Measurements from ENCODE around the gene SERPINB4. TPM values are rescaled to one million over a fixed set of nuclear protein-coding genes. Genes with fewer than 3 reads are reported as not detected.

The SERPINB4 gene
- total RNA-seq, 1 donor from 2014 or later, result not detected

DNA sequence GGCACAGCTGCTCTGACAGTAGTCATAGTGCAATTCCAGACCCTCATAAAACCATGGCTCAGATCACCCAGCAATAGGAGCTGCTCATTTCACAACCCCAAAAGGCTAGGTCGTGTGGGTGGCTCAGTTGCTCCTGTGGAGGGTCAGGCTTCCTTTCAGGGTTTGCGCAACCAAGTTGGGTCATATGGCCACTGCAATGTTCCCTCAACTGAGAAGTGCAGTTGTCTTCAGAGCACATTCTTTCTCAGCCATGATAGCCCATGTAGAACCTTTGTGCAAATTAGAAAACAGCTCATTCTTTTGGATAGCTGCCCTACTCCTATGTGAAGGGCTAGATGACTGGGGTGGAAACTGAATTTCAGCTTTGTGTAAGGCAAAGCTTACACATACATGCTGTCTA lies 53.7 kb downstream of the SERPINB4 start:
- TF ChIP-seq, protein P1, sequence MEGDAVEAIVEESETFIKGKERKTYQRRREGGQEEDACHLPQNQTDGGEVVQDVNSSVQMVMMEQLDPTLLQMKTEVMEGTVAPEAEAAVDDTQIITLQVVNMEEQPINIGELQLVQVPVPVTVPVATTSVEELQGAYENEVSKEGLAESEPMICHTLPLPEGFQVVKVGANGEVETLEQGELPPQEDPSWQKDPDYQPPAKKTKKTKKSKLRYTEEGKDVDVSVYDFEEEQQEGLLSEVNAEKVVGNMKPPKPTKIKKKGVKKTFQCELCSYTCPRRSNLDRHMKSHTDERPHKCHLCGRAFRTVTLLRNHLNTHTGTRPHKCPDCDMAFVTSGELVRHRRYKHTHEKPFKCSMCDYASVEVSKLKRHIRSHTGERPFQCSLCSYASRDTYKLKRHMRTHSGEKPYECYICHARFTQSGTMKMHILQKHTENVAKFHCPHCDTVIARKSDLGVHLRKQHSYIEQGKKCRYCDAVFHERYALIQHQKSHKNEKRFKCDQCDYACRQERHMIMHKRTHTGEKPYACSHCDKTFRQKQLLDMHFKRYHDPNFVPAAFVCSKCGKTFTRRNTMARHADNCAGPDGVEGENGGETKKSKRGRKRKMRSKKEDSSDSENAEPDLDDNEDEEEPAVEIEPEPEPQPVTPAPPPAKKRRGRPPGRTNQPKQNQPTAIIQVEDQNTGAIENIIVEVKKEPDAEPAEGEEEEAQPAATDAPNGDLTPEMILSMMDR (IDR thresholded peaks at IDR 0.05), result no peak
- DNase-seq, result peak; percentile 65
- ATAC-seq, result peak; percentile 61 to 67

DNA sequence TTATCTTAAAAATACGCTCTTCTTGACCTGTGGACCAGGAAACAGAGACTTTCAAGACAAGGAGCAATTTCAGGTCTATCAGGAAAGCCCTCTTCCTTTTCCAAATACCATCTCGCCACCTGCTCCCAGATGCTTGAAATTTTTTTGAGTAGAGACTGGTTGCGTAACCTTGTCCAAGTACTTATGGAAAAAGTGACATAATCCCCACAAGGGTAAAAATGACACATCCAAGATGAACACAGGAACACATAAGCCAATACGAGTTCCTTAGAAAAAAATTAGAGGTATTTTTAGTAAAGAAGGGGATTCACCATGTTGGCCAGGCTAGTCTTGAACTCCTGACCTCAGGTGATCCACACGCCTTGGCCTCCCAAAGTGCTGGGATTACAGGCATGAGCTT lies 55.1 kb downstream of the SERPINB4 start:
- ATAC-seq, result peak in 1 of 2 donors; percentile 11
- Histone ChIP-seq H3K27me3 (ENCODE audit: low read depth) (no peaks in the 10 kb centered on the region), H3K9me3 (no peaks in the 10 kb centered on the region), H3K36me3 (no peaks in the 10 kb centered on the region), H3K4me1 (no peaks in the 10 kb centered on the region), H3K27ac (no peak overlapping the region), H3K4me3 (no peak overlapping the region)
- intact Hi-C loops (cut with DNase I), result no loop called here
- TF ChIP-seq, protein P1 (IDR thresholded peaks at IDR 0.05), result no peak
- no peak for DNase-seq

More for the DNA sequence above, 53.7 kb downstream of the SERPINB4 start:
- Histone ChIP-seq H3K36me3 (no peaks in the 10 kb centered on the region), H3K9me3 (no peaks in the 10 kb centered on the region), H3K4me3 (no peak overlapping the region), H3K4me1 (no peaks in the 10 kb centered on the region), H3K27ac (no peak overlapping the region), H3K27me3 (ENCODE audit: low read depth) (no peaks in the 10 kb centered on the region)
- intact Hi-C loops (cut with DNase I), result no loop called here

Other genes starting within 250 kb of the SERPINB4 start
- gene VPS4B, start 221.8 kb downstream of the SERPINB4 start, total RNA-seq, result 63.6 TPM
- gene SERPINB5, start 167.3 kb downstream of the SERPINB4 start, total RNA-seq, result not detected
- gene SERPINB12, start 101.9 kb downstream of the SERPINB4 start, total RNA-seq, result not detected
- not detected for gene SERPINB13, start 56.9 kb downstream of the SERPINB4 start, total RNA-seq
- not detected for gene SERPINB3, start 17.6 kb upstream of the SERPINB4 start, total RNA-seq
- gene SERPINB11, start 58.7 kb upstream of the SERPINB4 start, total RNA-seq, result 0.77 TPM
- gene SERPINB7, start 131.2 kb upstream of the SERPINB4 start, total RNA-seq, result not detected
- gene SERPINB2, start 243.4 kb upstream of the SERPINB4 start, total RNA-seq, result not detected